COLO668 (cell line): ENCODE measurements around the gene CUL3.
"Not testable (repeated sequence)": the region's sequence is repeated elsewhere in the genome, so short reads cannot be mapped to it uniquely, and the experiment has no call there.

Experiments used
- DNase-seq: peaks from one replicate; lab custom pipeline; 2025; ENCODE audit not compliant: unreplicated experiment; lab: John Stamatoyannopoulos, UW

Gene CUL3

DNA sequence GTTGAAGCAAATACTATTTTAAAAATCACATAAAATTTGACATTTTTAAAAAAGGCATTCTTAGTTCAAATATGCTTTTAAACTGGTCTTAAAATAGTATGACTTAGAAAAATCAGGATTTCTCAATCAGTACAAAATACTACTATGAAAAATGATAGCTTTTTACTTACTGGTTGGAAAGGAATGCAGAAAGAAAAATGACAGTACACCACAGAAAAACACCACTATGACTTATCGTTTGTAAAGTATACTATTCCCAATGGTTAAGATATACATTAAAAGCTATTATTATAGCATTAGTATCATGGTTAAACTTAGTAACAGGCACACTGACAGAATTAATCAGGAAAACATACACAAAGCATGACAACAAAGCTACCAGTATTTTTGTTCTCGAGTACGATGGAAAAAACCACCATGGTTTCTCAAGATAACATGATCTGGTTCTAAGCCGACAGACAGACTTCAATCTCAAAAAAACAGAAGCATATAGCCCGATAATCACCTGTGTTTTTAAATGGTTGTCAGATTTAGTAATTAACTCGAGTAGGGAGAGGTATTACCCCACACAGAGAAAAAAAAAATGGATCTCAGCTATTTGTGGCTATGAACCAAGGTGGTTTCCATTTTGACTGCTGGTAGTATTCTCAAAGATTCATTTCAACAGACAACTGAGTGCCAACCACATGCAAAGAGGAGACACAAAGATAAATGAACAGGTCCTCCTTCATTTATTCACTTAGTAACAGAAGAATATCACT is 39.1 kb downstream of the CUL3 start:
- DNase-seq, result no peak

DNA sequence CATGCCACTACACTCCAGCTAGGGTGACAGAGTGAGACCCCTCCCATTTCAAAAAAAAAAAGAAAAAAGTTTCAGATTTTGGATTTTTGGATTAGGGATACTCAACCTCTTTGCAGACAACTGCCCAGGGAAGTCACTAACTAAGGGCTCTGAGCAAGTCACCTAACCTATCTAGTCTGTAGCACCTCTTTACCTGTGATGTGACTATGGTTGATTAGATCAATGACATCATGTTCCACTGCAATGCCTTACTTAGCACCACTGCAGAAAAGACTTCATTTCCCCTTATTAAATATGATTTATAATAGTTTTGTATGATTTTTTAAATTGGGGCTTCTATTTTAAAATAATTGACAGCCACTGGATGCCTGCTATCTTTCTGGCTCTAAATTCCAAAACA is 41.2 kb downstream of the CUL3 start:
- no peak for DNase-seq

DNA sequence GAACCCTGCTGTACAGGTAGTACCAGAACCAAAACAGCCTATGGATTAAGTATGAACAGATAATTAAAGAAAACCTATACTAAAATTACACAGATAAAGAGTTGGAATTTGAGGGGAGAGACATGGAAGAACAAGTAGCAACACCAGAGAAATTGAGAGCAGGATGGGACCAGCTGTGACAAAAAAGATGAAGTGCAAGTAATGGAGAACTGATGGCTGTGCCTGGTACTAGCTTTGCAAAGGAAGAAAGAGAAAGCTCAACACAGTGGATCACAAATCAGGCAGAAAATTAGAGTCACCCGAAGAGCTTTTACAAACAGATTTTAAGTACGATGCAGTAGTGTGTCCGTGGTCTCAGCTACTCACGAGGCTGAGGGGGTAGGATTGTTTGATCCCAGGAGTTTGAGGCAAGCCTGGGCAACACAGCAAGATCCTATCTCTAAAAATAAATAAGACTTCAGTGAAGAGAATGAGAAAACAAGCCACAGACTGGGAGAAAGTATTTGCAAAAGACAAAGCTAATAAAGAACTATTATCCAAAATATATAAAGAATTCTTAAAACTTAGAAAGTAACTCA is 46.5 kb downstream of the CUL3 start:
- DNase-seq, result no peak

DNA sequence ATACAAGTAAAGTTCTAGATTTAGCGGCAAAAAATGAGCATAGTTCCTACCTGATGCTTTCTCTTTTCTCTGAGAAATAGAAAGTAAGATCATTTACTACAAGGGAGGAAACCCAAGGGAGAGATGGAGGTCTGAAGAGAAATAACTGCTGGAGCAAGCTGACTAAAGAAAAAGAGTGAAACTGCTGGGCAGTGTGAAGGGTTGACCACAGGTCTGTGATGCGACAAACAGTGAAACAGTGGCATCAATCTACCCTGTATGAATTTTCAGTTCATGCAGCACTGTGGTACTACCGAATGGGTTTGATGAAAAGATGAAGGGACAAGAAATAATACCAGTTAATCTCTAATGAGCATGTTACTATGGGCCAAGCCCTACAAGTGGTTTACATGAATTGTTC is 52.2 kb downstream of the CUL3 start:
- no peak for DNase-seq

DNA sequence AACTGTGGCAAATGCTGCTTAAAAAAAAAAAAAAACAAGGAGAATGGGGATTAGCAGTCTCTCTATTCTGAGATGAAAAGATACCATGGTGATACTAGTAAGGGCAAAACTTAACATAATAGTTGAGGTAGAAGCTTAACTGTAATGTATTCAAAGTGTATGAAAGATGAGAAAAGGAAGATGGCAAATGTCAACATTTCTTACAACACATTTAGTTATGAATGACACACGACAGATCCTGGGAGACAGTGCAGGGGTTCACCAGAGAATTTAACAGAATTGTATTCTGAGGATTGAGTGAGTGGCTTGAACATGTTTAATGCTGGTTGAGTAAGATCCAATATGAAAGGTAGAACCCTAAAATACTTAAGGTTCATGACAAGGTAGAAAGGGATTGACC is 52.7 kb downstream of the CUL3 start:
- no peak for DNase-seq

DNA sequence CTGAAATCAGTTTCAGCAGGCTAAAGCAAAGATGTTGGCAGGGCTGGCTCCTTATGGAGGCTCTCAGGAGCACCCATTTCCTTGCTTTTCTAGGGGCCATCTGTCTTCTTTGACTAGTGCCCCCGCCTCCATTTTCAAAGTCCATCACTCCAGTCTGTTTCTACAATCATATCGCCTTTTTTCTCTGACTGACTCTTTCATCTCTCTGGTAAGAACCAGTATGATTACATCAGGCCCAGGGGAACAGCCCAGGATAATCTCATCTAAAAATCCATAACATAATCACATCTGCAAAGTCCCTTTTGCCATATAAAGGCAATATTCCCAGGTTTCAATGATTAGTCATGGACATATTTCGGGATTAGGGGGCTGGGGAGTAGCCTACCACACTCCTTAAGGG is 57.0 kb downstream of the CUL3 start:
- no peak for DNase-seq

DNA sequence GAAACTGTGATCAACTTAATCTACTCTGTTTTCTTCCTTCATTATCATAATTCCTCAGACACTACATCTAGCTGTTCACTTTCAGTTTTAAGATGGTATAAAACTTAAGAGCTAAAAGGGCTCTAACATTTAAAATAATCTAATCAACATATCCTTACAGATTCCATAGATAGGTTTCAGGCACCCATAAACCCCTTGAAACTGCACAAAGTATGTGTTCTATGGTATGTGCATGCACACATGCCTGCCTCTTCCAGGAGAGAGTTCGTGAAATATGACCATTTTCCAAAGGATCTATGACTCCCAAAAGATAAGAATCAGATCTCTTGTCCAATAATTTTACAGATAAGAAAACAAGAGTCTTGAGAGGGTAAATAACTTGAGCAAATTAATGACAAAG is 59.4 kb downstream of the CUL3 start:
- no peak for DNase-seq

DNA sequence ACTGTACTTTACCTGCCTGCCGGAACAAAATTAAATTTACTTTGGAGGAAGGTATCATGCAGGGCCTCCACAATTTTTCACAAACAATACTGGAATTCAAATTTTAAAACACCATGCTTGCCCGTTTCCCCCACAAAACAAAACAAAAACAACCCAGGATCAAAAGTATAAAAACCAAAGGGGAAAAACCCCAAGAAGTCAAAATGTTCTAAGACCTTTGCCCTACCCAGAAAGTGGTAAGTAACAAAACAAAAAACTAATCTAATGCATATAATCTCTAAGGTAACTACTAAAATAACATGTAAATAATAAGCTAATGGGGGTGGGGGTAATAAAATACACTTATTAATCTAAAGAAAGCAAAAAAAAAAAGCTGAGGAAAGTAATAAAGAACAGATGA is 60.5 kb downstream of the CUL3 start:
- DNase-seq, result no peak

DNA sequence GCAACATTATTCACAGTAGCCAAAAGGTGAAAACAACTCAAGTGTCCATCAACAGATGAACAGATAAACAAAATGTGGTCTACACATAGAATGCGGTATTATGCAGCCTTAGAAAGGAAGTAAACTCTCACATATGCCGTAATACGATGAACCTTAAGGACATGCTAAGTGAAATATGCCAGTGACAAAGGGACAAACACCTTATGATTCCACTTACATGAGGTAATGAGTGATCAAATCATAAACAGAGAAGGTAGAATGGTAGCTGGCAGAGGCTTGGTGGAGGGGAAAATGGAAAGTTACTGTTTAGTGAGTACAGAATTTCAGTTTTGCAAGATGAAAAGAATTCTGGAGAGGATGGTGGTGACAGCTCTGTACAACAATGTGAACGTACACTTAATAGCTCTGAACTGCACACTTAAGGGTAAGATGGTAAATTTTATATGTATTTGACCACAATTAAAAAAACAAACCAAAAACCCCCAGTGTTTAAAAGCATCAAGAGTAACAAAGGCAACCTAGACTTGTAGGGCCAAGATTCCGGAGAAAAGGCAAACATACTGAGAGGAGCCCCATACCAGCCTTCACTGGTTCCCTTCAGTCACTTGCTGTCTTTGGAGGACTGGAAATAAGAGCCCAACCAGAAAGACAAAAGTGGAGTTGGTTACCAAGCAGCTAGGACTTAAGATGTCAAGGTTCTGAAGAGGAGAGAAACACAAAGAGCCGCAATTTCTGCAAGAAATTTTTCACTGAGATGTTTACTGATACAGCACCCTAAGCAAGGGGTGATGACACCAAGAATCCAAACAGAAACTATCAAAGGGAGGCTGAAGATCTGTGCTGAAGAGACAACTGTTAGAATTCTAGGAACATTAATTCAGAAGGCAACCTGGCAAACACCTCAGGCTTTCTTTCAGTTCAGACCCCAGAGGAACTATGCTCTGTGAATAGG is 61.3 kb downstream of the CUL3 start:
- DNase-seq, result no peak

DNA sequence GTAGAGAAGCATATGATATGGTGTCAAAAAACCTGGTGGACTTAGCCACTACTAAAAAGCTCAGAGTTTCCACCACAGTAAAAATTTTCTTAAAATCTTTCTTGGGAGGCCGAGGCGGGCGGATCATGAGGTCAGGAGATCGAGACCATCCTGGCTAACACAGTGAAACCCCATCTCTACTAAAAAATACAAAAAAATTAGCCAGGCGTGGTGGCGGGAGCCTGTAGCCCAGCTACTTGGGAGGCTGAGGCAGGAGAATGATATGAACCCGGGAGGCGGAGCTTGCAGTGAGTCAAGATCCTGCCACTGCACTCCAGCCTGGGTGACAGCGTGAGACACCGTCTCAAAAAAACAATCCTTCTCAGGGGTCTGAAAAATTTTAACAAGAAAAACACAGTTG is 62.7 kb downstream of the CUL3 start:
- not testable (repeated sequence) for DNase-seq

DNA sequence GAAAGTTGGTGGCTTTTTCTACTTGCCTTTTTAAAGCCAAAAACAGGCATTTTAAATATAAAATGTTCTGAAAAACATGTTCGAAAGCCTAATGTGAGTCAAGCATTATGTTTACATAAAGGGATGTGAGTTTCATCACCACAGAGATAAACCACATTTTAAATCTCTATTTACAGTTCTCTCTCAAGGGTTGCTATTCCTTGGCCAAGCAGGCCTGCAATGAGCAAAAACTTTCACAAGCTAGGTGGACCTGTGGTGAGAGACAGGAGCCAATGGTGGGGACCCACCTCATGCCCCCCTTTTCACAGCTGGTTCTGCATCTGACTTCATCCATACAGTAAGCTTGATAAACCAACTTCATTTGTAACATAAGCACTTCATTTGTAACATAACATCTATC is 65.1 kb downstream of the CUL3 start:
- no peak for DNase-seq

DNA sequence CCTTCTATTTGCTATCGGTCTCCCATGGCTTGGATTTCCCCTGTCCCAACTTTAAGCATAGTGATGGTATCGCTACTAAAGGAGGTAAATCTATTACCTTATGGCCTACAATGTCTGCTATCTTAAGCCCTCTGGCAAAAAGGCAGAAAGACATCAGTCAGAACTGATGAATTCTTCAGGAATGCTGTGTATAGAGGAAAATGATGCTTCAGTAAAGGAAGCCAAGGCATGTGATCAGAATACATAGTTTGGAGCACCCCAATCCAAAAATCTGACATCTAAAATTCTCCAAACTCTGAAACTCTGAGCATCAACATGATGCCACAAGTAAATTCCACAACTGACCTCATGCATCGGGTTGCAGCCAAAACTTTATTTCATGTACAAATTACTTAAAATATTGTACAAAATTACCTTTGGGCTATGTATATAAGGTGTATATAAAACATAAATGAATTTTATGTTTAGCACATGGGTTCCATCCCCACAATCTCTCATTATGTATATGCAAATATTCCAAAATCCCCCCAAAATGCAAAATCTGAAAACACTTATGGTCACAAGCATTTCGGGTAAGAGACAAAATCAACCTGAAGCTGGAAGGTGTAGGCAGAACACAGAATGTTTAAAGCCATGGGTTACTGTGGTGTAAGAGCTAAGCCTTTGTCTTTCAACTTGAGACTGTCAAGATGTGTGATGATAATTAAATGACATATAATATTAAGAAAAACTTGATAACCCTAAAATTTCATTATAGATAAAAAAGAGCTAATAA is 66.2 kb downstream of the CUL3 start:
- no peak for DNase-seq

DNA sequence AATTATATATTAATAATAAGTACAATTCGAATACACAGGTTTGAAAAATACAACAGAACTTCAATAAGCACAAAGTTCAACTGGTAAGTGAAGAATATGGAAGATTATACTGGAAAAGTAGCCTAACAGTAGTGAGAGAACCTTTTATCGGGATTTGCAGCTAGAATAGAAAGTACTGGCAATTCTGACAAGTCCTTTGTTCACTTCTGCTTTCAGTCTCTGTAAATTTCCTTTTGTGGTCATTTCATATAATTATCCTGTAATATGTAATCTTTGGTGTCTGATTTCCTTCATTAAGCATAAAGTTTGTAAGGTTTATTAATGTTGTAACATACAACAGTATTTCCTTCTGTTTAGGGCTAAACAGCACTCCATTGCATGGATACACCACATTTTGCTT is 67.2 kb downstream of the CUL3 start:
- DNase-seq, result no peak

DNA sequence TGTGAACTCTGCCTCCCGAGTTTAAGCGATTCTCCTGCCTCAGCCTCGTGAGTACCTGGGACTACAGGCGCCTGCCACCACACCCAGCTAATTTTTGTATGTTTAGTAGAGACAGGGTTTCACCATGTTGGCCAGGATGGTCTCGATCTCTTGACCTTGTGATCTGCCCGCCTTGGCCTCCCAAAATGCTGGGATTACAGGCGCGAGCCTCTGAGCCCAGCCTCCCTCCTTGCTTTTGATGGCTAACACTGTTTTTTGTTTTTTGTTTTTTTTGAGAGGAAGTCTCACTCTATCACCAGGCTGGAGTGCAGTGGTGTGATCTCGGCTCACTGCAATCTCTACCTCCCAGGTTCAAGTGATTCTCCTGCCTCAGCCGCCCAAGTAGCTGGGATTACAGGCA is 68.8 kb downstream of the CUL3 start:
- DNase-seq, result not testable (repeated sequence)

DNA sequence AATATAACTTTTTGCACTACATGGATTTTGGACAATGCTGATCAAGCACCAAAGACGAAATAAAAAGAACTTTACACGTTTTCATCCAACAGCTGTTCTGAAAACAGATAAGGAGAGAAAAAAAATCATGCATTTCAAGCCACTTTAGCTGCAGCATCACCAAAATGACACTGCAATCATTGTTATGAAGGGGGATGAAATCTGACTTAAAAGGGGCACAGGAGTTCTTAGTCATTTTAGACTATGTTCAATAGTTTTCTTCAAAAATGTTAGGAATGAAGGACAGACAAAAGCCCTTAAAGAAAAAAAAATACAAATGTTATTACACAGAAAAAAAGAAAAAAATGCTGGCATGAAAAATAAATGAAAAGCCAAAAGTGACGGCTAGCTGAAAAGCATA is 71.2 kb downstream of the CUL3 start:
- no peak for DNase-seq

DNA sequence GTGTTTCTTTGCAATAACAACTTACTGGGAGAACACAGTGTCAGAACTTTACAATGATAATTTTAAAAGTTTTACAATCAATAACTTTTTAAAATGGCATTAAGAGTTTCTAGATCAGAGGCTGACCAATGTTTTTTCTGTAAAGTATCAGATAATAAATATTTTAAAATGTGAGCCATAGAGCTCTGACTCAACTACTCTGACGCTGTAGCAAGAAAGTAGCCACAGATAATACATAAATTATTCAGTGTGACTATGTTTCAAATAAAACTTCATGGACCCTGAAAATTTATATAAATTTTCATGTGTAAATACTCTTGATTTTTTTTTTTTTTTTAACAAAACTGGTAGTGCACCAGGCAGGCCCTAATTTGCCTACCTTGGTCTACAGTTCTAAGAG is 77.4 kb downstream of the CUL3 start:
- DNase-seq, result no peak

DNA sequence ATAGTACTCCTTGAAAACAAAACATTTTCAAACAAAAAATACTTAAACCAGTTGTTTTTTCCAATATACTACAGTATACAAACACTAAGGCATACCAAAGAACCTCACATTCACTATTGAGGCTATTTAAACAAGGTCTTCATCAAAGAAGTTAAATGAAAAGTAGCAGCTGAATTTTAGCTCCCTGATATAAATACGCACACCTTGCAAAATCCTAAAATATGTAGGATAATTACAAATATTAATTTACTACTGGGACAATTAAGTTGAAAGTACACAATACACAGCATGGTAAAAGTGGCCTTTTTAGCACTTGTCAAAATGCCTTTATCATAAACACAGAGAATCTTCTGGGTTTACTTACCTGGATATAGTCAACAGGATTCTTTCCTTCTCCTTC is 78.7 kb downstream of the CUL3 start:
- DNase-seq, result no peak

DNA sequence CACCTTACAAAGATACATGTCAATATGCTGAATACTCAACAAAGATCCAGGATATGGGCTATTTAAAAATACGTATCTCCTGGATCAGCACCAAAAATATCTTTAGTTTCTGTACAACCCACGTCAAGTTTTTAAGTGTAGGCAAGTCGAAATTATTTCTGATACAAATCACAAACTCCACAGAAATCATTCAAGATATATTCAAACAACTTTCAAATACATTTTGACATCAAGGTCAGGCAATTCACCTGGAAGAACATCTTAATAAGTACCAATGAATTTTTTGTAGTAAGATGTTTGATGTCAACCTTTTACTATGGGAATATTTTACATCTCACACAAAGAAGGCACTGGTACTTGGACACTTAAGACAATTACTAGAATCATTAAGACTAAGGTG is 86.2 kb downstream of the CUL3 start:
- no peak for DNase-seq

DNA sequence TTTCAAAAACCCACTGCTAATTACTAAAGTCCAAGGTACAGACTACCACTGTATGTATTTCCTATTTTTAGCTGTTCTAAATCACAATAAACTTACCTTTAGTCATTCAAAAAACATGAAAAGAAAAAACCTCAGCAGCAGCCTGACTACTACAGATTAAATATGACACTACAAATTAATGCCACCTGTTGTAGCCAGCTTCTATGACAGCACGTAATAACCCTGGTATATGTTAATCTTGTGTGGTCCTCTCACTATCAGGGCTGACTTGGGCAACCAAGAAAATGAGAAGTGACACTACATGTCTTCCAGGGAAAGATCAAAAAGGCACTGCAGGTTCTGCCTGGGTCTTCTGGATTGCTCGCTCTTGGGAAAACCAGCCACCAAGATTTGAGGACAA is 92.6 kb downstream of the CUL3 start:
- no peak for DNase-seq

DNA sequence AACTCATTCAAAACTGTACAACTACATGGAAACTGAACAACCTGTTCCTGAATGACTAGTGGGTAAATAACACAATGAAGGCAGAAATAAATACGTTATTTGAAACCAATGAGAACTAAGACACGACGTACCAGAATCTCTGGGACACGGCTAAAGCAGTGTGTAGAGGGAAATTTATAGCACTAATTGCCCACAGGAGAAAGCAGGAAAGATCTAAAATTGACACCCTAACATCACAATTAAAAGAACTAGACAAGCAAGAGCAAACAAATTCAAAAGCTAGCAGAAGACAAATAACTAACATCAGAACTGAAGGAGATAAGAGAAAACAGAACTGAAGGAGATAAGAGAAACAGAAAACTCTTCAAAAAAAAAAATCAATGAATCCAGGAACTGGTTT is 97.2 kb downstream of the CUL3 start:
- not testable (repeated sequence) for DNase-seq
